OCI-LY7 (cell line): ENCODE results near the gene DDX52. TPM values are rescaled to one million over a fixed set of nuclear protein-coding genes. Genes with fewer than 3 reads are reported as not detected.

ENCODE experiments used
- BruUV-seq: library from RNA; stranded (reverse); fragments of 400-500 nt; replicated peaks from 2 replicates; lab custom pipeline; 2021; lab: Mats Ljungman, UMichigan
- CTCF ChIA-PET: fragments of 300-600 bp; sonication (Branson Sonifier 250); formaldehyde crosslinking; loops from one replicate; lab custom pipeline; 2022; ENCODE audit warnings: antibody characterized with exemption; ENCODE audit not compliant: unreplicated experiment; lab: Charles Lee
- POLR2A ChIA-PET: fragments of 300-600 bp; sonication (Branson Sonifier 250); formaldehyde crosslinking; loops from one replicate; lab custom pipeline; 2022; ENCODE audit warnings: antibody characterized with exemption; lab: Charles Lee
- DNase-seq: peaks from one replicate; pipeline ENCODE4 v3.0.0-alpha.2; 2015; ENCODE audit warnings: low spot score
- H2AFZ ChIP-seq: fragments of 200-600 bp; sonication (generic), shearing (Covaris generic); 2 replicates; pipeline ENCODE4 v1.6.1; 2014; ENCODE audit warnings: mild to moderate bottlenecking, antibody characterized with exemption, low read length, moderate library complexity
- H3K27ac ChIP-seq: fragments of 200-600 bp; sonication (generic); 2 replicates; pipeline ENCODE4 v1.5.1; 2014; ENCODE audit warnings: mixed run types, low read depth, mild to moderate bottlenecking, moderate library complexity, low read length, inconsistent platforms; ENCODE audit not compliant: poor library complexity, severe bottlenecking
- H3K36me3 ChIP-seq: fragments of 200-600 bp; sonication (generic); 2 replicates; pipeline ENCODE4 v1.6.1; 2014; ENCODE audit warnings: mild to moderate bottlenecking, antibody characterized with exemption, low read length, moderate library complexity, mixed read lengths; ENCODE audit not compliant: insufficient read depth
- H3K4me1 ChIP-seq: fragments of 200-600 bp; sonication (generic); 2 replicates; pipeline ENCODE4 v1.5.1; 2014; ENCODE audit warnings: mild to moderate bottlenecking, low read length; ENCODE audit not compliant: insufficient read depth, poor library complexity, severe bottlenecking
- H3K4me2 ChIP-seq: fragments of 200-600 bp; sonication (generic); 2 replicates; pipeline ENCODE4 v1.6.1; 2014; ENCODE audit warnings: mild to moderate bottlenecking, low read length
- H3K4me3 ChIP-seq: fragments of 200-600 bp; sonication (generic); 2 replicates; pipeline ENCODE4 v1.5.1; 2014; ENCODE audit warnings: mild to moderate bottlenecking, low read depth, low read length; ENCODE audit not compliant: poor library complexity, severe bottlenecking
- H3K79me2 ChIP-seq: fragments of 200-600 bp; sonication (generic); 2 replicates; pipeline ENCODE4 v1.6.1; 2016; ENCODE audit warnings: low read depth, mild to moderate bottlenecking, low read length, moderate library complexity, mixed read lengths; ENCODE audit not compliant: insufficient read depth
- H3K9me2 ChIP-seq: fragments of 200-600 bp; sonication (generic); 2 replicates; pipeline ENCODE4 v1.6.1; 2016; ENCODE audit warnings: mild to moderate bottlenecking, low read length, mixed read lengths; ENCODE audit not compliant: insufficient read depth
- H3K9me3 ChIP-seq: fragments of 200-600 bp; sonication (generic); 2 replicates; pipeline ENCODE4 v1.6.1; 2014; ENCODE audit warnings: mild to moderate bottlenecking, mixed run types, low read length, mixed read lengths
- H4K20me1 ChIP-seq: fragments of 200-600 bp; sonication (generic); 2 replicates; pipeline ENCODE4 v1.6.1; 2014; ENCODE audit warnings: mild to moderate bottlenecking, antibody characterized with exemption, low read length, moderate library complexity, mixed read lengths; ENCODE audit not compliant: insufficient read depth
- EZH2phosphoT487 ChIP-seq: fragments of 200-600 bp; sonication (generic); IDR thresholded peaks from 2 replicates; pipeline ENCODE4 v1.6.1; 2018; ENCODE audit warnings: low read depth, borderline replicate concordance, mild to moderate bottlenecking, mixed run types, antibody characterized with exemption, low read length, moderate library complexity, mixed read lengths
- intact Hi-C: fragments of 100-400 bp; cut with micrococcal nuclease; formaldehyde crosslinking; loops from one replicate; pipeline ENCODE4 v1.10.0; 2022; ENCODE audit not compliant: unreplicated experiment
- total RNA-seq, 2 experiments: library from RNA; depleted of rRNA in 1 of 2; stranded (reverse); fragments of >200 nt in 1 of 2; shearing (Covaris generic) in 1 of 2; gene quantifications; 2 replicates each; pipeline ENCODE4 v1.2.3, GENCODE V29; 2014 to 2022
- TF ChIP-seq, protein P1 (sequence below): fragments of 200-600 bp; sonication (generic); conservative IDR thresholded peaks from 2 replicates; pipeline ENCODE4 v1.5.1; 2014; ENCODE audit warnings: mild to moderate bottlenecking, antibody characterized with exemption, low read length, moderate library complexity, mixed read lengths

The DDX52 gene
- total RNA-seq, 2 experiments from 2014 or later, result 18.1 to 35.2 TPM

DNA sequence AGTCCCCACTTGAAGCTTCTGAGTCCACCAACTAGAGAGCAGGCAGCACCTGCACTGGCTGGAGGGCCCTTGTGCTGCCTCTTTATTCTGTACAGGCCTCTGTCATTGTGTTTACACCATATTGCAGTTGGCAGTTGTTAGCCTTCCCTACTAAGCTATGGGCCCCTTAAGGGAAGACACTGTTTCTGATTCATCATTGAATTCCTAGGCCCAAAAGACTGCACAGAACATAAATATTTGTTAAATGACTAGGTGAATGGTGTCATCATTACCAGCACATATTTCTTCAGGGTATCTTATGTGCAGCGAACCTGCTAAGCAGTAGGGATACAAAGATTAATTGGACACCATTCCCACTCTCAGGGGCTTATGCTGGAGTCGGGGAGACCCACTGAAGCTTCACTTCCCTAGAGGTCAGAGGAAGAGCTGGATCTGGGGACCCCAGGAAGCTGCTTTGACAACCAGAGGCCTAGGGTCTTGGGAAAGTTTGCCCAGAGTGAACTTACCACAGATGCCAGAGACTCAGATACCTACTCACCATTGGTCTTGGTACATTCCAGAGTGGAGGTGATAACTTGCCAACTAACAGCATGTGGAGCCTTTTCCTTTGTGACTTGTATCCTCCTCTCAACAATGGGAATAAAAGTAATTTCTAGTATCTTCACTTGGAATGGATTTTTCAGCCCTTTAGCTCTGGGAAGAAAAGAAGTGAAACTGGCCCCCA lies 28.7 kb upstream of the DDX52 start:
- Histone ChIP-seq H3K9me3 (no peaks in the 10 kb centered on the region), H3K4me2 (no peak overlapping the region), H2AFZ (no peak overlapping the region), H3K4me3 (no peak overlapping the region), H3K4me1 (no peaks in the 10 kb centered on the region), H3K27ac (no peak overlapping the region), H3K36me3 (no peaks in the 10 kb centered on the region), H3K79me2 (no peaks in the 10 kb centered on the region), H3K9me2 (no peaks in the 10 kb centered on the region), H4K20me1 (no peaks in the 10 kb centered on the region)
- ChIA-PET CTCF (no interaction called here), POLR2A (no interaction called here)
- intact Hi-C loops, result no loop called here
- TF ChIP-seq, protein P1, sequence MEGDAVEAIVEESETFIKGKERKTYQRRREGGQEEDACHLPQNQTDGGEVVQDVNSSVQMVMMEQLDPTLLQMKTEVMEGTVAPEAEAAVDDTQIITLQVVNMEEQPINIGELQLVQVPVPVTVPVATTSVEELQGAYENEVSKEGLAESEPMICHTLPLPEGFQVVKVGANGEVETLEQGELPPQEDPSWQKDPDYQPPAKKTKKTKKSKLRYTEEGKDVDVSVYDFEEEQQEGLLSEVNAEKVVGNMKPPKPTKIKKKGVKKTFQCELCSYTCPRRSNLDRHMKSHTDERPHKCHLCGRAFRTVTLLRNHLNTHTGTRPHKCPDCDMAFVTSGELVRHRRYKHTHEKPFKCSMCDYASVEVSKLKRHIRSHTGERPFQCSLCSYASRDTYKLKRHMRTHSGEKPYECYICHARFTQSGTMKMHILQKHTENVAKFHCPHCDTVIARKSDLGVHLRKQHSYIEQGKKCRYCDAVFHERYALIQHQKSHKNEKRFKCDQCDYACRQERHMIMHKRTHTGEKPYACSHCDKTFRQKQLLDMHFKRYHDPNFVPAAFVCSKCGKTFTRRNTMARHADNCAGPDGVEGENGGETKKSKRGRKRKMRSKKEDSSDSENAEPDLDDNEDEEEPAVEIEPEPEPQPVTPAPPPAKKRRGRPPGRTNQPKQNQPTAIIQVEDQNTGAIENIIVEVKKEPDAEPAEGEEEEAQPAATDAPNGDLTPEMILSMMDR, result no peak
- BruUV-seq, result no TSS peak
- no peak for DNase-seq

DNA sequence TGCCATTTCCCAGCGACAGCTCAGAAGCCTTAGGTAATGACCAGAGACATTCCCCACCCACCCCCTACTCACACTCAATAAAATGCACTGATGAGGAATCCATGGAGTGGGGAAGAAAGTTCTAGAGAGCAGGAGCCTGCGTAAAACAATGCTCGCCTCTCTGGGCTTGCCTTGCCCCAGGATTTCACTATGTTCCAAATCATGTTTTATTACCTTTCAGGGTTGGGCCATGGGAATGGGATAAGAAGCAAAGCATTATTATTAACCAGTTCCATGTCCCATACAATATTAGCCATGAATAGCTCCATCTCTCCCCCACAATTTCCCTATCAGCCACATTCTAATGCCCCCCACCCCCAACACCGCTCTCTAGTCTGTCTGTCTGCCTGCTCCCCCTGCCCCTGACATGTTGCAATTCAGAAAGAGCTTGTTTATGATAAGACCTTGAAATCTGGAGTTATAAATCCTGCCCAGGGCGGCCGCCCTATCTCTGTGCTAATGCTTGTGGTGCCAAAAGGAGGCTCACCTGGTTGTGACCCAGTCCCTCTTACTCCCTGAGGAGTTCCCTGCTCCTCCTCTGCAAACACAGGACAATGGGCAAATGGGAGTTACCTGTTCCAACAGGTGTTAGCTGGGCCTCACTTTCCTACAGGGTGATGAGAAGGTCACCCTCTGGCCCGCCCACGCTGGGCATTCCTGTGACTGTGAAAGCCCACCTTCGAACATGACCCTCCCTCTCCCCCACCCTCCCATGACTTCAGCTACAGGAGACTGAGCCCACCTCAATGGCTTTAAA lies 28.0 kb upstream of the DDX52 start:
- Histone ChIP-seq H2AFZ (no peak overlapping the region), H3K4me2 (no peak overlapping the region), H3K9me2 (no peaks in the 10 kb centered on the region), H3K4me1 (no peaks in the 10 kb centered on the region), H3K9me3 (no peaks in the 10 kb centered on the region), H3K27ac (no peak overlapping the region), H4K20me1 (no peaks in the 10 kb centered on the region), H3K79me2 (no peaks in the 10 kb centered on the region), H3K36me3 (no peaks in the 10 kb centered on the region), H3K4me3 (no peak overlapping the region)
- TF ChIP-seq EZH2phosphoT487, result no peak
- TF ChIP-seq, protein P1, result no peak
- intact Hi-C loops, result no loop called here
- ChIA-PET CTCF (no interaction called here), POLR2A (no interaction called here)
- no TSS peak for BruUV-seq
- DNase-seq, result no peak

DNA sequence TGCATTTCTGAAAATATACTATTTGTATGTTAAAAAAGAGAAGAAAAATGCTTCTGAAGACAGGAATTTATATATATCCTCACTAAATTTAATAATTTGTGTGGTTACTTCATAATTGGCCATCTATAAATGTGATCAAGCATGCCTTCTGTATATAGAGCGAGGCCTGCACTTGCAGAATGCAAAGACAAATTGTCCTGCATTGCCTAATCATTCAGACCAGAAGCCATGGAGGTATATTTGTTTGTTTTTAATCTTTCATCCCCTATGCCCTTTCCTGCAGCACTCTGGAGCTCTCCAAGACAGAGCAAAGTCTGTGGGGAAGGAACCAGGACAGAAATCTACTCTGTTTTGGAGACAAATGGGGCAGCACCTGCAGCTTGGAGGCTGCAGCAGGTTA lies 23.8 kb upstream of the DDX52 start:
- H3K79me2 ChIP-seq, result no peaks in the 10 kb centered on the region
- H3K27ac ChIP-seq, result no peak overlapping the region
- POLR2A ChIA-PET, result no interaction called here
- intact Hi-C loops, result no loop called here
- H3K4me2 ChIP-seq, result no peak overlapping the region
- TF ChIP-seq EZH2phosphoT487, result no peak
- TF ChIP-seq, protein P1, result no peak
- CTCF ChIA-PET, result no interaction called here
- no peak overlapping the region for H3K4me3 ChIP-seq
- no peaks in the 10 kb centered on the region for H4K20me1 ChIP-seq
- DNase-seq, result no peak
- H3K36me3 ChIP-seq, result no peaks in the 10 kb centered on the region
- no peaks in the 10 kb centered on the region for H3K4me1 ChIP-seq
- no peaks in the 10 kb centered on the region for H3K9me2 ChIP-seq
- no peak overlapping the region for H2AFZ ChIP-seq
- no TSS peak for BruUV-seq
- H3K9me3 ChIP-seq, result no peaks in the 10 kb centered on the region
